Measurements from ENCODE around the gene ABCC5. TPM values are rescaled to one million over a fixed set of nuclear protein-coding genes. Genes with fewer than 3 reads are reported as not detected.

Gene ABCC5
- total RNA-seq, 1 experiment from 2014 or later: 29.1 TPM

DNA sequence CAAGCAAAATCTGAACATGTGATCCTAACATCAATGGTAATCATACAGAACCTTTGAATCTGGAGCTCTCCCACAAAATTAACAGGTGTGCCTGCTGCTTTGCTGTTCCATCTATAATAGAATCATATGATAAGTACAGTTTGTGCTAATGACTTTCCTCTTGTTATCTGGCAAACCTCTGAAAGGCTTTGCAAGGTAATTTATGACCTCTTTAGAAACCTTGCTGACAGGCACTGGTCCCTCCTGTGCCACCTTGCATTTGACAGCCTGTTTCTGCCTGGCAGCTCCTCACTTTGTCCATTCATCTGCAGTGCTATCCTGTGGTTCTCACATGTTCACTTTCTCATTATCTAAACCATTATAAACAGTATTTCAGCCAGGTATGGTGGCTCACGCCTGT is 24.9 kb upstream of the ABCC5 start:
- no peak overlapping the region for H3K4me3 Mint-ChIP-seq
- CTCF ChIA-PET: interaction anchor here (1.0 kb wide), 1 partner anchor 183 kb away, joined by 3 read pairs; no protein-coding TSS in a partner anchor
- H3K4me1 Mint-ChIP-seq: no peaks in the 10 kb centered on the region; the same call in 1 of the 2 replicates
- H3K27me3 Mint-ChIP-seq (ENCODE audit: low read depth): no peaks in the 10 kb centered on the region; the same call in 1 of the 2 replicates
- POLR2A ChIA-PET: no interaction called here
- no peak overlapping the region for H3K27ac Mint-ChIP-seq
- no peaks in the 10 kb centered on the region for H3K36me3 Mint-ChIP-seq
- no peak for ATAC-seq
- DNase-seq (ENCODE audit: low spot score): no peak
- H3K9me3 Mint-ChIP-seq: no peaks in the 10 kb centered on the region
- no peak for TF ChIP-seq ATF2 (CRISPR knock-in tag; IDR thresholded peaks at IDR 0.05; ENCODE audit: borderline replicate concordance, low read depth)
- TF ChIP-seq ATF3 (CRISPR knock-in tag; conservative IDR thresholded peaks at IDR 0.05): no peak
- no peak for TF ChIP-seq TEAD4 (CRISPR knock-in tag; IDR thresholded peaks at IDR 0.05)
- no peak for TF ChIP-seq ZNF219 (CRISPR knock-in tag; IDR thresholded peaks at IDR 0.05; ENCODE audit: borderline replicate concordance)
- TF ChIP-seq ZNF416 (CRISPR knock-in tag; IDR thresholded peaks at IDR 0.05): no peak
- no peak for TF ChIP-seq ELF4 (CRISPR knock-in tag; IDR thresholded peaks at IDR 0.05; ENCODE audit: low read depth)
- TF ChIP-seq, protein P1, sequence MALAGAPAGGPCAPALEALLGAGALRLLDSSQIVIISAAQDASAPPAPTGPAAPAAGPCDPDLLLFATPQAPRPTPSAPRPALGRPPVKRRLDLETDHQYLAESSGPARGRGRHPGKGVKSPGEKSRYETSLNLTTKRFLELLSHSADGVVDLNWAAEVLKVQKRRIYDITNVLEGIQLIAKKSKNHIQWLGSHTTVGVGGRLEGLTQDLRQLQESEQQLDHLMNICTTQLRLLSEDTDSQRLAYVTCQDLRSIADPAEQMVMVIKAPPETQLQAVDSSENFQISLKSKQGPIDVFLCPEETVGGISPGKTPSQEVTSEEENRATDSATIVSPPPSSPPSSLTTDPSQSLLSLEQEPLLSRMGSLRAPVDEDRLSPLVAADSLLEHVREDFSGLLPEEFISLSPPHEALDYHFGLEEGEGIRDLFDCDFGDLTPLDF (CRISPR knock-in tag; IDR thresholded peaks at IDR 0.05): no peak
- TF ChIP-seq, protein P2, sequence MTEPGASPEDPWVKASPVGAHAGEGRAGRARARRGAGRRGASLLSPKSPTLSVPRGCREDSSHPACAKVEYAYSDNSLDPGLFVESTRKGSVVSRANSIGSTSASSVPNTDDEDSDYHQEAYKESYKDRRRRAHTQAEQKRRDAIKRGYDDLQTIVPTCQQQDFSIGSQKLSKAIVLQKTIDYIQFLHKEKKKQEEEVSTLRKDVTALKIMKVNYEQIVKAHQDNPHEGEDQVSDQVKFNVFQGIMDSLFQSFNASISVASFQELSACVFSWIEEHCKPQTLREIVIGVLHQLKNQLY (CRISPR knock-in tag; IDR thresholded peaks at IDR 0.05): no peak
- no peak for TF ChIP-seq TCF7 (CRISPR knock-in tag; IDR thresholded peaks at IDR 0.05; ENCODE audit: low read depth)
- TF ChIP-seq JAZF1 (CRISPR knock-in tag; IDR thresholded peaks at IDR 0.05): no peak

DNA sequence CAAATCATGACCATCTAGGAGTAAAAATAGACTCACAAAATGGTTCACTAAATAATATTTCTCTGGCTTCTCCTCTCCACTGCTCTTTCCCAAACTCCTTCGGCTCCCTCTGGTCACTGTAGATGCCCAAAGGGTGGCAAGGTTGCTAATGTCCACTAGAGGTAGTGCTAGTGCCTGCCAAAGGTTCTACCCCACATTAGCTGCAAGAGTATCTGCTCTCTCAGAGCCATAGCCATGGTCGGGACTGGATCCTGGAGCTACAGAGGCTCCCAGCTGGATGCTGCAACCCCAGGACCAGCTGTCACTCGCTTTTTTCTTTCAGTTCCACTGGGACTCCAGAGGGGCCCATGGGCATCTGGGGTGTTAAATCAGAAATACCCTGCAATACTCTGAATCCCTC is 22.3 kb upstream of the ABCC5 start:
- peak; percentile 98 for ATAC-seq
- Mint-ChIP-seq H3K4me3 (no peak overlapping the region), H3K27me3 (ENCODE audit: low read depth) (no peaks in the 10 kb centered on the region; the same call in 1 of the 2 replicates), H3K27ac (no peak overlapping the region), H3K9me3 (no peaks in the 10 kb centered on the region), H3K36me3 (no peaks in the 10 kb centered on the region), H3K4me1 (no peaks in the 10 kb centered on the region; the same call in 1 of the 2 replicates)
- TF ChIP-seq E2F4 (CRISPR knock-in tag; IDR thresholded peaks at IDR 0.05; ENCODE audit: borderline replicate concordance, low read depth): no peak
- no peak for TF ChIP-seq USF1 (CRISPR knock-in tag; IDR thresholded peaks at IDR 0.05)
- TF ChIP-seq NR2C2 (CRISPR knock-in tag; IDR thresholded peaks at IDR 0.05): no peak
- TF ChIP-seq, protein P3, sequence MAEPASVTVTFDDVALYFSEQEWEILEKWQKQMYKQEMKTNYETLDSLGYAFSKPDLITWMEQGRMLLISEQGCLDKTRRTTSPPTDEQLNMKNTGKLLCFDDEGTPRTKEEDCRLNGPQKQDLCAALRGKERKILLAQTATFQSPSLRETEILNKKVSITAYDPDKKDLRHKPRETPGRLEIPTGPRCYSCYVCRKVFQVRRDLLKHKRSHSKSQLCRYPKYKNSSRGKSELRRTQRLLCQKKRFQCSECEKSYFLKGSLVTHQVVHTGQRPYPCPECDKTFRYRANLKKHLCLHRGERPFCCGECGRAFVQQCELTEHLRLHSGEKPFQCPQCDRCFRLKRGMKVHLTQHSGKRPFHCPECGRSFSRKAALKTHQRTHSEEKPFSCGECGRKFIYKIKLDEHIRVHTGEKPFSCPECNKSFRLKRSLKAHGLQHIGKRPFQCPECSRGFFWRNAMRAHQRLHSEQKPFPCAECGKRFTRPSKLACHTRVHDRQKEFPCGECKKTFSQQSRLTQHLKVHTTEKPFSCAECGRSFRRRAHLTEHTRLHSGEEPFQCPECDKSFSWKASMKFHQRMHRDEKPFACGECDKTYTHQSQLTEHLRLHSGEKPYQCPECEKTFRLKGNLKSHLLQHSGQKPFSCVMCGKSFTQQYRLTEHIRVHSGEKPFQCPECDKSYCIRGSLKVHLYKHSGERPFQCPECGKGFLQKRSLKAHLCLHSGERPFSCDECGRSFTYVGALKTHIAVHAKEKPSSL (CRISPR knock-in tag; conservative IDR thresholded peaks at IDR 0.05): no peak
- no peak for TF ChIP-seq FOXP1 (CRISPR knock-in tag; IDR thresholded peaks at IDR 0.05; ENCODE audit: borderline replicate concordance)
- TF ChIP-seq ZNF396 (CRISPR knock-in tag; IDR thresholded peaks at IDR 0.05; ENCODE audit: borderline replicate concordance): no peak
- ChIA-PET POLR2A (no interaction called here), CTCF (interaction anchor here (0.6 to 1.4 kb wide), 14 partner anchors 10 to 146 kb away, joined by 3 to 9 read pairs (median 4); partner anchors contain the start of genes ABCC5 and ABCF3)
- DNase-seq (ENCODE audit: low spot score): peak; percentile 42

Data from WTC11 (cell line).